Subcutaneous abdominal adipose tissue (tissue), 5 donors: Measurements from ENCODE around the gene TRIM34.
A peak's percentile ranks its signal among the peaks of the same experiment; 100 is the strongest.
"Not testable (repeated sequence)": the region's sequence is repeated elsewhere in the genome, so short reads cannot be mapped to it uniquely, and the experiment has no call there.

ENCODE experiments used
- H3K27ac ChIP-seq: one replicate; pipeline ENCODE4 v1.7.0; 2013; ENCODE audit warnings: low read depth, mild to moderate bottlenecking, inconsistent platforms, low read length, moderate library complexity
- H3K27me3 ChIP-seq, 5 donors: one replicate each; pipeline ENCODE4 v1.7.0; 2013; ENCODE audit warnings: low read length in 5 of 5, inconsistent platforms in 1 of 5; ENCODE audit not compliant: control insufficient read depth in 5 of 5, insufficient read depth in 4 of 5
- H3K36me3 ChIP-seq, 5 donors: one replicate each; pipeline ENCODE4 v1.7.0; 2013; ENCODE audit warnings: low read length in 5 of 5; ENCODE audit not compliant: control insufficient read depth in 5 of 5, insufficient read depth in 5 of 5
- H3K4me1 ChIP-seq, 5 donors: one replicate each; pipeline ENCODE4 v1.7.0; 2013; ENCODE audit warnings: low read length in 5 of 5, mild to moderate bottlenecking in 3 of 5, moderate library complexity in 1 of 5; ENCODE audit not compliant: control insufficient read depth in 5 of 5, insufficient read depth in 5 of 5
- H3K4me3 ChIP-seq, 5 donors: one replicate each; pipeline ENCODE4 v1.7.0; 2013; ENCODE audit warnings: low read length in 5 of 5, low read depth in 1 of 5
- H3K9ac ChIP-seq, 5 donors: one replicate each; pipeline ENCODE4 v1.7.0; 2013; ENCODE audit warnings: low read length in 5 of 5, mild to moderate bottlenecking in 4 of 5, moderate library complexity in 3 of 5
- H3K9me3 ChIP-seq, 5 donors: one replicate each; pipeline ENCODE4 v1.7.0; 2013; ENCODE audit warnings: low read length in 5 of 5; ENCODE audit not compliant: control insufficient read depth in 5 of 5
- donor health status: healthy.
- donor health status: healthy.
- donor health status: healthy.
- donor health status: healthy.
- donor health status: healthy.

The TRIM34 gene

DNA sequence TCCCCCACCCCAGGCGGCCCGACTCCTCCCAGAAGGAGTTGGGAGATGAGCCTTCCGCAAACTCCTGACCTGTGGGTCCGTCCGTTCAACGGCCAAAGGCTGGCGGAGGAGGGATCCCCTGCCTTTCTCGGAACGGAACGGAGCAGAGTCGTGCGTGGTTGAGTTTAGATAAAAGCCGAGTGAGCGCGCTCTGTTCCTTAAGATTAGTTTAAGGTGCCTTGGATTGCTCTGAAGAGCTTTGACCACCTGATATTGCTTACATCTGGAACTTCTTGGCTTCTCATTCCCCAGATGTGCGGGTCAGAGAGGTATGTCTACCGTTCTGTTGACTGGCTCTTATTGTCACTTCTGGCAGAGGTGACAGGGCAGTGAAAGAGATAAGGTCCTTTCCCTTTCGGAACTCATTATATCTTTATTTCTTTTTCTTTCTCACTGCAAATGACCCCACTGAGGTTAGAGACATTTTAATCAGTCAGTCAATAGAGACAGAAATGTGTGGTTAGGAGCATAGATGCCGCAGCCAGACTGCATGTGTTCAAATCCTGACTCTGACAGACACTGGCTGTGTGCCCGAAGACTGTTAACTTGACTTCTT is 28.1 kb upstream of the TRIM34 start, which contains the start of gene TRIM6:
TRIM6 (plus strand) TSS at position 31 of the 595 bp plus-strand sequence; CDS start at position 292, 261 bp downstream.
- peak within 1 kb of the TSS; percentile 66 for H3K27ac ChIP-seq
- H3K4me3 ChIP-seq = peak within 1 kb of the TSS; percentile 74 to 91 (median 78)

DNA sequence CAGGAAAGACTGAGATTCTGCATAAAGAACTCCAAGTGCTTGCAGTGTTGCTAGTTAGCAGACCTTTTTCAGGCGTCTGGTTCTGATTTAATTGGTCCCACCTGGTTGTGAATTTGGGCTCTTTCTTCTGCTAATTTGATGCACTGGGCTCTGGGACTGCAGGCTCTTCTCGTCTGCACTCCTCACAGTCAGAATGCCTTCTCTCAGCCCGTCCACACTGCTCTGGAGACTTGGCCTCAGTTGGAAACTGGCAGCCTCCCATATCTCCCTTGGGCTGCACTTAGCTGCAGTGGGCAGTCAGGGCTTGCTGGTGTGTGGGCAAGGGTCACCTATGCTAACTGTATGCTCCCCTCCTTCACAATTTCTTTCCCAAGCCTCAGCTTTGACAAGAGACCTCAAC is 26.8 kb upstream of the TRIM34 start:
- no peak overlapping the region for H3K27ac ChIP-seq
- peaks cover 0 to 41% (median 35%) of the 10 kb centered on the region in 5 donors for H3K4me1 ChIP-seq
- no peaks in the 10 kb centered on the region for H3K36me3 ChIP-seq
- no peaks in the 10 kb centered on the region for H3K27me3 ChIP-seq
- peak overlapping the region in 1 of 5 donors; percentile 50 for H3K4me3 ChIP-seq
- no peak overlapping the region for H3K9ac ChIP-seq
- H3K9me3 ChIP-seq = no peaks in the 10 kb centered on the region

More for the DNA sequence above, 28.1 kb upstream of the TRIM34 start, which contains the start of gene TRIM6:
- Histone ChIP-seq H3K4me1 (peaks cover 0 to 39% (median 31%) of the 10 kb centered on the region in 5 donors), H3K9ac (peak within 1 kb of the TSS; percentile 16 to 88 (median 79)), H3K9me3 (no peaks in the 10 kb centered on the region), H3K27me3 (no peaks in the 10 kb centered on the region), H3K36me3 (no peaks in the 10 kb centered on the region)

- no peaks in the 10 kb centered on the region for H3K9me3 ChIP-seq
- H3K4me3 ChIP-seq = no peak overlapping the region
- H3K9ac ChIP-seq = peak overlapping the region in 3 of 5 donors; percentile 8 to 28 (median 23)
- peaks cover 0 to 10% (median 10%) of the 10 kb centered on the region in 5 donors for H3K36me3 ChIP-seq
- H3K4me1 ChIP-seq = peaks cover 0 to 43% (median 31%) of the 10 kb centered on the region in 5 donors
- H3K27me3 ChIP-seq = no peaks in the 10 kb centered on the region
- peak overlapping the region; percentile 73 for H3K27ac ChIP-seq
Observed at GRCh38 chr11:5600374-5600851, 24.4 kb upstream of the TRIM34 start.

DNA sequence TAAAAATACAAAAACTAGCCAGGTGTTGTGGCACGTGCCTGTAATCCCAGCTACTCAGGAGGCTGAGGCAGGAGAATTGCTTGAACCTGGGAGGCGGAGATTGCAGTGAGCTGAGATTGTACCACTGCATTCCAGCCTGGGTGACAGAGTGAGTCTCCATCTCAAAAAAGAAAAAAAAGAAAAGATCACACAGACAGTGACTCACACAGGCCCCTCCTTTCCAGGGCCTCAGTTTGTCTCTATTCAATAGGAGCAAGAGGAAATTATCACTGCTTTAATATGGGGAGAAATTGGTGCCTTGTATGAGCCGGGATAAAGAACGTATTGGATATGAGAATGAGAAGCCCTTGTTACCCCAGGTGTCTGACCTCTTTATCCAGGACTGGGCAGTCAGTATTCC is 22.0 kb upstream of the TRIM34 start:
- not testable (repeated sequence) for H3K27me3 ChIP-seq, H3K27ac ChIP-seq, H3K9ac ChIP-seq, H3K9me3 ChIP-seq, H3K4me3 ChIP-seq
- peaks cover 0 to 15% (median 14%) of the 10 kb centered on the region in 5 donors for H3K36me3 ChIP-seq
- peaks cover 0 to 23% (median 21%) of the 10 kb centered on the region in 5 donors for H3K4me1 ChIP-seq

- Histone ChIP-seq H3K9ac (no peak overlapping the region), H3K27me3 (no peaks in the 10 kb centered on the region), H3K36me3 (peaks cover 0 to 15% (median 14%) of the 10 kb centered on the region in 5 donors), H3K9me3 (no peaks in the 10 kb centered on the region), H3K4me3 (peak overlapping the region in 1 of 5 donors; percentile 4), H3K4me1 (peaks cover 0 to 19% (median 16%) of the 10 kb centered on the region in 5 donors), H3K27ac (no peak overlapping the region)
Observed at GRCh38 chr11:5603326-5603725, 21.5 kb upstream of the TRIM34 start.

GRCh38 chr11:5604896-5605295 is 19.9 kb upstream of the TRIM34 start:
- Histone ChIP-seq H3K27me3 (no peaks in the 10 kb centered on the region), H3K9ac (no peak overlapping the region), H3K4me1 (peaks cover 0 to 19% (median 15%) of the 10 kb centered on the region in 5 donors), H3K27ac (no peak overlapping the region), H3K36me3 (peaks cover 0 to 15% (median 14%) of the 10 kb centered on the region in 5 donors), H3K4me3 (no peak overlapping the region), H3K9me3 (no peaks in the 10 kb centered on the region)

DNA sequence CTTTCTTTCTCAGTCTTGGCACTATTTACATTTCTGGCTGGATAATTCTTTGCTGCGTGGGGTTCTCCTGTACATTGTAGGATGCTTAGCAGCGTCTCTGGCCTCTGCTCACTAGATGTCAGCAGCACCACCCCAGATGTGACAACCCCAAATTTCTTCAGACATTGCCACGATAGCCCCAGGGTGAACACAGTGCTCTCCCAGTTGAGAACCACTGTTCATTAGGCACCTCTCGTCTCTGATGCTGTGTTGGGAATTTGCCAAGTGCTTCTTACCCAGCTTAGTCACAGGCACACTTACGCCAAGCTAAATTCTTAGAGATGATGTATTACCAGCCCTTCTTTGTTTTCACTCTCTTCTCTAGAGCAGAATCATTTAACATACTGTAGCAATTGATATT is 19.0 kb upstream of the TRIM34 start:
- no peak overlapping the region for H3K27ac ChIP-seq
- no peaks in the 10 kb centered on the region for H3K9me3 ChIP-seq
- H3K4me1 ChIP-seq = peaks cover 0 to 16% (median 15%) of the 10 kb centered on the region in 5 donors
- H3K4me3 ChIP-seq = no peak overlapping the region
- no peak overlapping the region for H3K9ac ChIP-seq
- no peaks in the 10 kb centered on the region for H3K27me3 ChIP-seq
- peaks cover 0 to 24% (median 19%) of the 10 kb centered on the region in 5 donors for H3K36me3 ChIP-seq

DNA sequence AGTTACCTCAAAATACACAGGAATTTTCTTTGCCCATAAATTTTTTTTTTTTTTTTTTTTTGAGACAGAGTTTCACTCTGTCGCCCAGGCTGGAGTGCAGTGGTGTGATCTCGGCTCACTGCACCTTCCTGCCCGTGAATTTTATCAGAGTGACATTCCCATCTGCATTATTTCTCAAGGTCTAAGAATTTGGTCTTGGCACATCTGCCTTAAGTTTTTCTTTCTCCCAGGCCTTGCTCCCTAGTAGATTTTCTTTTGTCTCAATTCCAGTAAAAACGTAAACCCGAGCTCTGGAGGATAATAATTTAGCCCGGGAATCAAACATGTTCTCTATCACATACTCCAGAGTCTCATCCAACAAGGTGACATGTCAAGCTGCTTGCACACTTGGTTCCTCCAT is 16.0 kb upstream of the TRIM34 start:
- peaks cover 0 to 5% (median 1%) of the 10 kb centered on the region in 5 donors for H3K4me1 ChIP-seq
- no peaks in the 10 kb centered on the region for H3K27me3 ChIP-seq
- H3K9me3 ChIP-seq = no peaks in the 10 kb centered on the region
- no peak overlapping the region for H3K9ac ChIP-seq
- H3K27ac ChIP-seq = peak overlapping the region; percentile 13
- peaks cover 3 to 25% (median 20%) of the 10 kb centered on the region in 5 donors for H3K36me3 ChIP-seq
- no peak overlapping the region for H3K4me3 ChIP-seq

GRCh38 chr11:5610446-5610845 is 14.4 kb upstream of the TRIM34 start:
- no peak overlapping the region for H3K27ac ChIP-seq
- H3K9me3 ChIP-seq = no peaks in the 10 kb centered on the region
- H3K36me3 ChIP-seq = peaks cover 3 to 15% (median 10%) of the 10 kb centered on the region in 5 donors
- no peak overlapping the region for H3K9ac ChIP-seq
- H3K4me3 ChIP-seq = no peak overlapping the region
- peaks cover 0 to 5% (median 0%) of the 10 kb centered on the region in 5 donors for H3K4me1 ChIP-seq
- H3K27me3 ChIP-seq = no peaks in the 10 kb centered on the region

DNA sequence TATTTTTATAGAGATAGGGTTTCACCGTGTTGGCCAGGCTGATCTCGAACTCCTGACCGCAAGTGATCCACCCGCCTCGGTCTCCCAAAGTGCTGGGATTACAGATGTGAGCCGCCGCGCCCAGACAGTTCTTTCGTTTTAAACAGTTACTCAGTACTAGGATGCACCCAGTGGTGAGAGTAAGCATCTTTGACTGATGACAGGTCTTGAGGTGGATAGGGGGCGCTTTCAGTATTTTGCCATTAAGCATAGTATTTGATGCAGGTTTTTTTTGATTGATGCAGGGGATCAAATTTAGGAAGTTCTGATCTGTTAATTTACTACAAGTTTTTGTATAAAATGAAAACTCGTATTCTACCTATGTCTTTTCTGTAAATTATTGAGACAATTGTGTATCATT is 13.2 kb upstream of the TRIM34 start:
- H3K9ac ChIP-seq = no peak overlapping the region
- H3K4me3 ChIP-seq = no peak overlapping the region
- H3K4me1 ChIP-seq = peaks cover 0 to 5% (median 0%) of the 10 kb centered on the region in 5 donors
- no peaks in the 10 kb centered on the region for H3K27me3 ChIP-seq
- H3K9me3 ChIP-seq = no peaks in the 10 kb centered on the region
- H3K36me3 ChIP-seq = peaks cover 3 to 11% (median 6%) of the 10 kb centered on the region in 5 donors
- H3K27ac ChIP-seq = no peak overlapping the region
